HAP-1 (cell line): Measurements from ENCODE around the gene METTL16.

Source experiments
- DNase-seq, 2 experiments: peaks; one replicate each; pipeline ENCODE4 v3.0.0-alpha.2; 2016 to 2020; ENCODE audit warnings: low spot score in 2 of 2
- H3K27me3 ChIP-seq: fragments of 250-450 bp; sonication (Bioruptor Pico); 2 replicates; pipeline ENCODE4 v1.5.1; 2020; ENCODE audit warnings: low read depth, mild to moderate bottlenecking, moderate library complexity
- H3K36me3 ChIP-seq: fragments of 250-450 bp; sonication (Bioruptor Pico); replicated peaks from 2 replicates; pipeline ENCODE4 v1.5.1; 2020; ENCODE audit warnings: mild to moderate bottlenecking
- H3K4me1 ChIP-seq: fragments of 250-450 bp; sonication (Bioruptor Pico); 2 replicates; pipeline ENCODE4 v1.5.1; 2020; ENCODE audit warnings: mild to moderate bottlenecking
- H3K4me3 ChIP-seq: fragments of 250-450 bp; sonication (Bioruptor Pico); 2 replicates; pipeline ENCODE4 v1.5.1; 2020; ENCODE audit warnings: mild to moderate bottlenecking, moderate library complexity
- H3K9me3 ChIP-seq: fragments of 250-450 bp; sonication (Bioruptor Pico); 2 replicates; pipeline ENCODE4 v1.5.1; 2020; ENCODE audit warnings: mild to moderate bottlenecking, moderate library complexity
- in situ Hi-C: fragments of 300-500 bp; cut with MboI; formaldehyde crosslinking; loops from 3 replicates; pipeline ENCODE4 v1.14.3; 2020; ENCODE audit warnings: low sequenced_read_pairs, inconsistent platforms, mixed read lengths

METTL16 gene

DNA sequence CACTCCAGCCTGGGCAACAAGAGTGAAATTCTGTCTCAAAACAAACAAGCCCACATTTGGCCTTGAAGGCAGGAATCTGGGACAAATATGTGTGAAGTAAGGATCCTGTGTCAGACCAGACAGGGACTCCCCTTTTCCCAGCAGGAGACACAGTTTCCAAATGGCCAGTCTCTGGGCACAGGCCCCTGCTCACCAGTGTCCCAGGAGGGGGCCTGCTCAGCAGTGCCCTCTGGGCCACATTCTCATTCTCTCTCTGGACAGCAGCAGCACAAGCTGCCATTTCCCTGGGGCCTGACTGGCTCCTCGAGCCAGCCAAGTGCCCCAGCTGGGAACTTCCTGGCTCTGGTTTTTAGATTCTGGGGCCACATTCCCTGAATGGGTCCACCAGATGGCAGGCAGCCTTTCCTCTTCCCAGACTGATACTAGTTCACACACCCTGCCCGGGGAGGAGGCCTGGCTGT is 99.1 kb downstream of the METTL16 start:
- Histone ChIP-seq H3K4me3 (no peak overlapping the region), H3K36me3 (peaks cover 22% of the 10 kb centered on the region), H3K4me1 (no peaks in the 10 kb centered on the region), H3K9me3 (no peaks in the 10 kb centered on the region), H3K27me3 (no peaks in the 10 kb centered on the region)
- DNase-seq = no peak
- in situ Hi-C loops = no loop called here

GRCh38 chr17:2410951-2411350 is 100.7 kb downstream of the METTL16 start:
- Histone ChIP-seq H3K9me3 (no peaks in the 10 kb centered on the region), H3K4me3 (no peak overlapping the region), H3K36me3 (peaks cover 18% of the 10 kb centered on the region), H3K4me1 (no peaks in the 10 kb centered on the region), H3K27me3 (no peaks in the 10 kb centered on the region)
- in situ Hi-C loops = no loop called here
- no peak for DNase-seq

DNA sequence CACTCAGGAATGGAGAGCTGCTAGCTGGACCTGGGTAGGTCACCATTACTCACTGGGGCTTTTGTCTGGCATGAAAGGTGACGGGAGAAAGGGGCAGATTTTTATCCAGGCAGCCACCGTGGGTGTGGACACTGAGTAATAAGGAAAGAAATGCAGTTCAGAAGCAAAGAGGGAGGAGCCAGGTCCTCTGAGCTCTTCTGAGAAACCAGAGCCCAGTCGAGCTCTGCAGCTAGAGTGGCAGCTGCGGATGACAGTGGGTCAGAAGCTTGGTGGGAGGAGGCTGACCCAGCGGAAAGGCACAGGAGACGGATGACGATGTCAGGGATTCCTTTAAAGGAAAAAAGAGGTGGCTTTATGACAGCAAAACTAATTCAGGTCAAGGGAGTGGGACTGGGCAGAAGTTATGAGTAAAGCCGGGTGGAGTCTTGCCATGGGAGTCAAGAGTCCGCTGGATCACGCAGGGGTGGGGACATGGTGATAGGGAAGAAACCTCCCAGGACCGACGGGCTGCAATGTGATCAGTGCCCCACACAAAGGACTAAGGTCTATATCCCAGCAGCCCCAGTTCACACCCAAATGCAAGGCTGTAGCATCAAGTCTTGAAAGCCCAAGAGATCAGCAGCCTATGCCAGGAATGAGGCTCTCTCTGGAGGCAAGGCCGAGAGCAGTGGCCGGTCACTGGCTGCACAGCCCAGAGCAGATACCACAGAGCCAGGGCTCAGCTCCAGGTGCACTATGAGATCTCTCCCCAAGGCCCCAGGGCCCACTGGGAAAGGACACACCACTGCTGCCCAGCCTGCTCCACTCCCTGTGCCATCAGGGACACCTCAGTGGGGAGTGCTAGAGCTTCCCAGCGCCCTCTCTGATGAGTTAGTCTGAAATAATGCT is 104.5 kb downstream of the METTL16 start:
- Histone ChIP-seq H3K4me1 (peaks cover 5% of the 10 kb centered on the region), H3K9me3 (no peaks in the 10 kb centered on the region), H3K4me3 (no peak overlapping the region), H3K27me3 (no peaks in the 10 kb centered on the region), H3K36me3 (no peaks in the 10 kb centered on the region)
- no peak for DNase-seq
- in situ Hi-C loops = no loop called here

DNA sequence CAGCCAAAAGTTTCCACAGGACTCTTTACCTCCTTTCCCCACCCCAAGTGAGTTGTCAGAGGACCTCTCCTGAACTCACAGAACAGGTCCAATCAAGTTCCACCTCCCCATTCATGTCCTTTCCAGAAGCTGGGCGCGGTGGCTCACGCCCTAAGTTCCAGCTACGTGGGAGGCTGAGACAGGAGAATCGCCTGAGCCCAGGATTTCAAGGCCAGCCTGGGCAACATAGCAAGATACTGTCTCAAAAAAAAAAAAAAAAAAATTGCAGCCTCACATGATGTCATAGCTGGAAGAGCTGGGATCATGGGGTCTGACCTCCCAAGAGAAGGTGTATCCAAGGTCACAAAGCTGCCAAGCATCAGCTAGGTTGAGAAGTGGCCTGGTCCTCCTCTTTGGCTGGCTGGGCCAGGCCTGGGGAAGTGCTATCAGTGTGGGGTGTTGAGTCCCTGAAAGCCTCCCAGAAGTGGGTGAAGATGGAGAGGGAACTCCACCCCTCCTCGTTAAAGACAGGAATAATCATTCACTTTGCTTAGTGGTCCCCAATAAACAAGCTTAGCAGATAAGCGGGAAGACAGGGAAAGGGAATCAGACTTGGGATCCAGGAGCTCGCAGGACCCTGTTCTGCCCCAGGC is 105.3 kb downstream of the METTL16 start:
- in situ Hi-C loops = no loop called here
- no peak overlapping the region for H3K4me3 ChIP-seq
- H3K9me3 ChIP-seq = no peaks in the 10 kb centered on the region
- no peak for DNase-seq
- H3K36me3 ChIP-seq = no peaks in the 10 kb centered on the region
- H3K4me1 ChIP-seq = peaks cover 5% of the 10 kb centered on the region
- no peaks in the 10 kb centered on the region for H3K27me3 ChIP-seq

DNA sequence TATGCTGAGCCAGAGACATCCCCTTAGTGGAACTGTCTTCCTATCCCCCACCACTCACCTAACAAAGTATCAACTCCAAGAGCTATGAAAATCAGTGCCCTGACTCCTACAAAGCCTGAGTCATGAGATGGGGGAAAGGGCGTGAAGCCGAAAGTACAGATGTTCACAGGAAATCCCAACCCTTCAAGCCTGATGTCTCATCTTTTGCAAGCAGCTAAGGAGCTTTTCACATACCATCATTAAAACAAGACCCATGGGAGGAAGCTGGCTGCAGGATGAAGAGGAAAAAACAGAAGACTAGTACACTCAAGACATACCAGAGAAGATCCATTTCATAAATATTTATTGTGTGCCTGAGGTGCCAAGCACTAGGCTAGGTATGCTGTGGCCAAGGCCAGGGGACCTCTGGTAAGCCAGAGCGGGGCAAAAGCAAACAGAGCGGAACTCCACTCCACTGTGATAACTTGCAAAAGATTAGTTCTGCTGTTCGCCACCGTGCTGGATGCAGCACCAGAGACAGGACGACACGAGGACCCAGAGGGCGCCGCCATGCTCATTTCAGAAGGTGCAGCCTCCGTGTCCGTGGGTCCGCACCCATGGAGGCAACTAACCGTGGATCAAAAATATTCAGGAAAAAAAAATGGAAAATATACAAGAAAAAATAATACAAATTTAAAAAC is 106.3 kb downstream of the METTL16 start:
- in situ Hi-C loops = no loop called here
- Histone ChIP-seq H3K4me3 (no peak overlapping the region), H3K36me3 (no peaks in the 10 kb centered on the region; the same call in 1 of the 2 replicates), H3K27me3 (no peaks in the 10 kb centered on the region), H3K9me3 (no peaks in the 10 kb centered on the region), H3K4me1 (peaks cover 5% of the 10 kb centered on the region)
- no peak for DNase-seq

DNA sequence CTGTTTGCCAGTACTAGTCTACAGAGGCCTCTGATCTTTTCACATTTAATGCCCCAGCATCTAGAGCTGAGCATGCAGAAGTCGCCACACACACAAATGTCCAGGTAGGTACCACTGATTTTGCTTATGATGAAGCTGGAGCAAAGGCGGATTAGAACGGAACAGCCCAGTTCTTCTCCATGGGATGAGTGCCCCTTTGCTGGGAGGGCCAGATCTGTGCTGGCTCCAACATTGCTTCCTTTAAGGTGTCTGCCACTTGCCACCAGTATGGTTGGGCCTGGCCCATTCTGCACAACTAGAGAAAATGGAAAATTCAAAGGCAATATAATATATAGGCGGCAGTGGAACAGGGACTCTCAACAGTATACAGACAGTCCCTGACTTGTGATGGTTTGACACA is 108.6 kb downstream of the METTL16 start:
- in situ Hi-C loops = no loop called here
- Histone ChIP-seq H3K4me3 (no peak overlapping the region), H3K27me3 (no peaks in the 10 kb centered on the region), H3K9me3 (no peaks in the 10 kb centered on the region), H3K36me3 (peaks cover 4% of the 10 kb centered on the region; the same call in 1 of the 2 replicates), H3K4me1 (peaks cover 14% of the 10 kb centered on the region)
- DNase-seq = no peak

DNA sequence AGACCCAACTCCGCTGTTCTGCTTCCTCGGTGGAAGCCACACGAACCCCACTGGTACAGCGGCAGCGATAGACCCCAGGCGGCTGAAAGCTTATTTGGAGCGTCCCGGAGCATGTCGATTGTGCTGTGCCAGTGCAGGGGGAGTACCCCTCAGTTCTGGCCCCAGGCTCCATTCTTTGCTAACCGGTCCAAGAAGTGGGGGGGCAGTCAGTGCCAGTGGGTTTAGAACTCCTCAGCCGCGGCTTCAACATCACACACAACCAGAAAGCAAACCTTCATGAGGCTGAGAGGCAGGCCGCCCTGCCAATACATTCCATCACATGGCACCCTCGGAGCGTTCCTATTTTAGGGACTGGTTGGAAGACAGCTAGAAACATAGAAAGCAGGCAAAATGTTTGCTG is 109.1 kb downstream of the METTL16 start:
- peaks cover 4% of the 10 kb centered on the region; the same call in 1 of the 2 replicates for H3K36me3 ChIP-seq
- no peaks in the 10 kb centered on the region for H3K27me3 ChIP-seq
- H3K4me1 ChIP-seq = peaks cover 18% of the 10 kb centered on the region
- DNase-seq = no peak
- no peaks in the 10 kb centered on the region for H3K9me3 ChIP-seq
- peak overlapping the region; percentile 72 for H3K4me3 ChIP-seq
- in situ Hi-C loops = no loop called here

DNA sequence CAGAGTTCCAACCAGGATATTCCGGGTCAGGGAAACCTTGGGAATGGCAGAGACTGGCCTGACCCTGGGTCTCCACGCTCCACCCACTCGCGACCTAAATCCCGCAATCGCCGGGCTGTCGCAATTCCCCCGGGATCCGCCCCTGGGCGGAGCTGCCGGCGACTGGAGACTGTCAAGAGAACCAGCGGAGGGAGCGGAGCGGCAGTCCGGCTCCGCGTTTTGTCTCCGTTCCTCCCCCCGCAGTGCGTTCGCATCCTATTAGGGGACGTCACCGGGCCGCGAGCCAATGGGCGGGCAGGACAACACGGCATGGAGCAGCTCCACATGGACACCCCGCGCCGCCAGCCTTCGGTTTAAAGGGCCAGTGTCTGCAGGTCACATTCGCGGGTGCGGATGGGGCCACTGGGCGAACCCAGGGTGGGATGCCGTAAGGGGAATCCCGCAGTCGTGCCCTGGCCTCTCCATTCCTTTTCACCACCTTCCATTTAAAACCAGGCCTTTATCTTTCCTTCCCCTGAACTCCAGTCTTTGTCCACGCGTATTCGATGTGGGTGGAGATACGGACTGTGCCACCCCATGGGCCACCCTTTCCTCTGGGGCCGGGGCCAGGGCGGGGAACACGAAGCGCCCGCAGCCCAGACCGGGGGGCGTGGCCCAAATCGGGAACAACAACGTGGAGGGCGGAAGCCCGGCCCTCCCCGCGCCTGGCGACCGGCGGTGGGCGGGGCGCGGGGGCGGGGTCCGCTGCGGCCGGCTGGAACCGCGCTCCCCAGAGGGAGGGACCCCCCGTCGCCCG is 110.1 kb downstream of the METTL16 start:
- in situ Hi-C loops = no loop called here
- peaks cover 4% of the 10 kb centered on the region; the same call in 1 of the 2 replicates for H3K36me3 ChIP-seq
- no peaks in the 10 kb centered on the region for H3K9me3 ChIP-seq
- peaks cover 25% of the 10 kb centered on the region for H3K4me1 ChIP-seq
- H3K27me3 ChIP-seq = no peaks in the 10 kb centered on the region
- peak overlapping the region; percentile 72 for H3K4me3 ChIP-seq
- DNase-seq = peak; percentile 95 to 100

DNA sequence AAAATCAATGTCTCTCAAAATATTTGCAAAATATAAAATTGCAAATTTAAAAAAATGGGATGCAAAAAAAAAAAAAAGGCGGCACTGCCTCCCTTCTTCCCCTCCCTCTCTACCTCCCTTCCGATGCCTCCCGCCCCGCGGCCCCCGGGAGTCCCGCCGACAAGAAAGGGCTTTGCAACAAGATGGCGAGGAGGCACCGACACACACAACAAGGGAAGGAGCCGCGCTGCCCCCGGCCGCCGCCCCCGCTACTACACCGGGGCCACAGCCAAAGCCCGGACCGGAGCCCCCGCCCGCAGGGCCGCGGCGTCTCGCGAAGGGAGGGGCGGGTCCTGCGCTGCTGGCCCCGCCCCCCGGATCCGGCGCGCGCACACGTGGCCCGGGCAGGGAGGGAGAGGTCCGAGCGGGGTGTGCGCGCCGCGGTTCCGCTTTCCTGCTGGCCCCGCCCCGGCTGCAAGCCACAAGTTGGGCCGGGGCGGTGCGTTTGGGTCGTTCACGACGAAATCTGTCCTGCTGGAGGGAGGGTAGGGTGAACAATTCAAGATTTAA is 110.7 kb downstream of the METTL16 start, which contains the start of gene MNT:
TSS of gene MNT (minus strand) at position 184 of the 549 bp plus-strand sequence. CDS start 348 bp downstream, outside the sequence.
- Histone ChIP-seq H3K4me1 (peaks cover 31% of the 10 kb centered on the region), H3K4me3 (peak within 1 kb of the TSS; percentile 72), H3K36me3 (peaks cover 4% of the 10 kb centered on the region; the same call in 1 of the 2 replicates), H3K27me3 (no peaks in the 10 kb centered on the region), H3K9me3 (no peaks in the 10 kb centered on the region)
- DNase-seq = peak; percentile 87 to 96
- in situ Hi-C loops = no loop called here

- H3K4me3 ChIP-seq = peak overlapping the region; percentile 72
- in situ Hi-C loops = no loop called here
Observed at GRCh38 chr17:2400474-2400866, 111.2 kb downstream of the METTL16 start.

DNA sequence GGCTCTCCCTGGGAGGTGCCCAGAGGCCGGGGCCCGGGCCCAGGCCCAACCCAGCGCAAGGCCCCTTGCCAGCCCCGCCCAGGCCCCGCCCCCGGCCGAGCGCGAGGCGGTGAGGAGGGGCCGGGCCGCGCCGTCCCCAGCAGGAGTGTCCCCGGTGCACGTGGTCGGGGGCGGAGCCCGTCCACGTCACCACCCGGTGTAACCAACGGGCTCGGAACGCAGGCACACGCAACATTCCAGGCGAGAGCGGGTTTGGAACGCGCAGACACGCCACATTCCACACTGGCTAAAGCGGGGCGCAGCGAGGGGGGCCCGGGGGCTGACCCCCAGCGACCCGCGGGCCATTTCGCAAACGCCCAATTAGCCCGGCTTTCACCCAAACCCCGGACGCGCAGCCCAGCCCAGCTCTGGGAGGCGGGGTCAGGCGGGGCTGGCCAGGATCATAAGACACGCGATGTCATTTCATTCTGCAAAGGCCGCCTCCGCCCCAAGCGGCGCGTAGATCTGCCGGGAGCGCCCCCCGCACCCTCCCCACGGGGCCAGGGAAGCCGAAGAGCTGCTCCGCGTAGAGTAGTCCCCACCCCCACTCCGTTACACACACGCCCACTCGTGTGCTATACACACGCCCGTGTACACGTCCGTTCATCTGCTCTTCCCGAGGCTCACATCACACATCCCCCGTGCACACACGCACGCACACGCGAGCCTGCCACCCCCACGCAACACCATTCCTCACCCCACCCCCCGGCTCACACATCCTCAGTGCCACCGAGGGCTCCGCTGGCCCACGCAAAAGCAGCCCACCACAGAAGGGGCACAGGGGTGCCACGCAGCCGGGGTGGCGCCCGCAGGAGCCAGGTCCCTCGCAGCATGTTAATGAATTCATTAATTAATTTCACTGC is 111.9 kb downstream of the METTL16 start:
- DNase-seq = peak; percentile 90 to 95
- Histone ChIP-seq H3K36me3 (peaks cover 4% of the 10 kb centered on the region; the same call in 1 of the 2 replicates), H3K4me1 (peaks cover 33% of the 10 kb centered on the region), H3K4me3 (peak overlapping the region; percentile 72), H3K9me3 (no peaks in the 10 kb centered on the region), H3K27me3 (no peaks in the 10 kb centered on the region)
- in situ Hi-C loops = loop anchor here (25.0 kb wide), 1 partner anchor 612 kb away; no protein-coding TSS in a partner anchor

More at GRCh38 chr17:2400474-2400866, 111.2 kb downstream of the METTL16 start:
- DNase-seq = peak; percentile 40 to 77
- Histone ChIP-seq H3K9me3 (no peaks in the 10 kb centered on the region), H3K4me1 (peaks cover 33% of the 10 kb centered on the region), H3K27me3 (no peaks in the 10 kb centered on the region), H3K36me3 (peaks cover 4% of the 10 kb centered on the region; the same call in 1 of the 2 replicates)
